ENCODE results near the gene TSPAN18.

The TSPAN18 gene

GRCh38 chr11:44980533-44981427, 254.0 kb downstream of the TSPAN18 start:
- DNase-seq, result no peak
- Histone ChIP-seq H3K4me3 (ENCODE audit: low read length) (no peak overlapping the region), H3K4me2 (ENCODE audit: low read depth, low read length) (no peak overlapping the region), H2AFZ (ENCODE audit: low read length) (no peak overlapping the region), H3K27ac (ENCODE audit: low read length) (no peak overlapping the region), H3K36me3 (replicated peaks; ENCODE audit: insufficient read depth, low read length) (no peaks in the 10 kb centered on the region), H3K79me2 (ENCODE audit: low read length) (no peaks in the 10 kb centered on the region), H3K9me3 (replicated peaks; ENCODE audit: insufficient read depth, low read length) (no peaks in the 10 kb centered on the region), H3K9me2 (replicated peaks; ENCODE audit: insufficient read depth, low read length) (no peaks in the 10 kb centered on the region), H3K9ac (ENCODE audit: low read length) (no peak overlapping the region), H3F3A (ENCODE audit: insufficient read depth, low read length) (no peaks in the 10 kb centered on the region), H3K27me3 (replicated peaks; ENCODE audit: insufficient read depth, low read length) (no peaks in the 10 kb centered on the region), H3K4me1 (ENCODE audit: low read length) (0 out of 2 replicates have a peak, but pooled peaks cover 2% of the 10 kb centered on the region), H4K20me1 (ENCODE audit: insufficient read depth, low read length) (no peaks in the 10 kb centered on the region)
- TF ChIP-seq EZH2 (optimal IDR thresholded peaks at IDR 0.05; ENCODE audit: low read depth, low read length), result no peak
